Measurements from ENCODE around the gene RAB11FIP4. TPM values are rescaled to one million over a fixed set of nuclear protein-coding genes. Genes with fewer than 3 reads are reported as not detected.
A peak's percentile ranks its signal among the peaks of the same experiment; 100 is the strongest.

The RAB11FIP4 gene
- total RNA-seq, 2 experiments from 2014 or later, result 23.9 to 35.5 TPM

- CTCF ChIA-PET, result interaction anchor here (1.1 kb wide), 1 partner anchor 17 kb away, joined by 3 read pairs; no protein-coding TSS in a partner anchor
- Mint-ChIP-seq H3K4me1 (no peaks in the 10 kb centered on the region), H3K9me3 (ENCODE audit: low read depth) (no peaks in the 10 kb centered on the region), H3K27ac (no peak overlapping the region), H3K4me3 (no peak overlapping the region), H3K27me3 (peaks cover 3% of the 10 kb centered on the region), H3K36me3 (no peaks in the 10 kb centered on the region)
- DNase-seq (no peak), ATAC-seq (peak; percentile 36)
Observed at GRCh38 chr17:31405890-31406371, 14.5 kb downstream of the RAB11FIP4 start.

DNA sequence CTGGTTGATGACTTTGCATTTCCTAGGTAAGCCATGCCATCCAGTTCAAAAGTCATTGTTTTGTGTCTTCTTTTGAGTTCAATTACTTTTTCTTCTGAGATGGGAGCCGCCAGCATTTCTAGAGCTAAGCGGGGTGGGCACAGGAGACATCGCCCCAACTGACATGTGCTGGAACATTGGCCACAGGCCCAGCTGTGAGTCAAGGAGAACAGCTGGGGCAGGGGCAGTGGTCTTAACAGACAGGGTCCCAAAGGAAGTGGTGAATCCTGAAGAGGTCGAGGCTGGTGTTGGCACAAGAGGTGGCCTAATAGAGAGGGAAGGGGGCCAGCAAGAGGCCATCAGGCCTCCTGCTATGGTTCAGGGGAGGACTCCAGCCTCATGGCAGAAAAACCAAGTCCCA, 17.1 kb downstream of the RAB11FIP4 start:
- Mint-ChIP-seq H3K4me1 (no peaks in the 10 kb centered on the region), H3K27ac (no peak overlapping the region), H3K9me3 (ENCODE audit: low read depth) (no peaks in the 10 kb centered on the region), H3K36me3 (no peaks in the 10 kb centered on the region), H3K27me3 (peaks cover 3% of the 10 kb centered on the region), H3K4me3 (no peak overlapping the region)
- DNase-seq, result no peak
- CTCF ChIA-PET, result no interaction called here
- ATAC-seq, result no peak

DNA sequence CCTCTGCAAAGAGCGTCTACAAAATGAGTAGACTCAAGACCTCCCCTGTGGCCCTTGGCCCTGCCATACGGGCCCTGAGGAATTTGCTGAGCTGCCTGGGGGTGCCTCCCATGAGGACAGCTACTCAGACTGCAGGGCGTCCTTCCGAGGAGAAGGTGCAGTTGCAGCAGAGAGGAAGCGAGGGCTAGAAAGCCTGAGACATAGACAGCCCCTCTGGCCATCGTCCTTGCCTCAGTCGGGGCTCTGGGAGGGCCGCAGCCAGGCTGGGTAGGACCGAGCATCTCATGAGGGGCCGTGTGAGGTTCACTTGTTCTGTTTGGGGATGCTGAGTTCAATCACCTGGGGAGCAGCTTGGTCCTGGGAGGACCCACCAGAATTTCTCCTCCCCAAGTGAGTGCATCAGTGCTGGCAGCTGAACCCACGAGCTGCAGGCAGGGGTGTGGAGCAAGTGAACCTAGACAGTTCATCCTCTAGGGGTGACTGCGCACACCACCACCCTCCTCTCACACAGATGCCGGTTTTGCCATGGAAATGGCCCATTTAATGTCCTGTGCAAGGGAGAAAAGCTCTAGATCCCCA, 20.3 kb downstream of the RAB11FIP4 start:
- ATAC-seq (no peak), DNase-seq (no peak)
- no peaks in the 10 kb centered on the region for H3K36me3 Mint-ChIP-seq
- CTCF ChIA-PET, result interaction anchor here (0.9 kb wide), 1 partner anchor 123 kb away, joined by 3 read pairs; no protein-coding TSS in a partner anchor
- no peaks in the 10 kb centered on the region for H3K4me1 Mint-ChIP-seq
- peaks cover 3% of the 10 kb centered on the region for H3K27me3 Mint-ChIP-seq
- no peak overlapping the region for H3K27ac Mint-ChIP-seq
- no peaks in the 10 kb centered on the region for H3K9me3 Mint-ChIP-seq (ENCODE audit: low read depth)
- H3K4me3 Mint-ChIP-seq, result no peak overlapping the region

GRCh38 chr17:31412511-31412910, 21.0 kb downstream of the RAB11FIP4 start:
- DNase-seq, result no peak
- Mint-ChIP-seq H3K9me3 (ENCODE audit: low read depth) (no peaks in the 10 kb centered on the region), H3K27me3 (peaks cover 3% of the 10 kb centered on the region), H3K4me3 (no peak overlapping the region), H3K27ac (no peak overlapping the region), H3K4me1 (no peaks in the 10 kb centered on the region), H3K36me3 (no peaks in the 10 kb centered on the region)
- CTCF ChIA-PET, result interaction anchor here (0.9 kb wide), 1 partner anchor 123 kb away, joined by 3 read pairs; no protein-coding TSS in a partner anchor
- no peak for ATAC-seq

DNA sequence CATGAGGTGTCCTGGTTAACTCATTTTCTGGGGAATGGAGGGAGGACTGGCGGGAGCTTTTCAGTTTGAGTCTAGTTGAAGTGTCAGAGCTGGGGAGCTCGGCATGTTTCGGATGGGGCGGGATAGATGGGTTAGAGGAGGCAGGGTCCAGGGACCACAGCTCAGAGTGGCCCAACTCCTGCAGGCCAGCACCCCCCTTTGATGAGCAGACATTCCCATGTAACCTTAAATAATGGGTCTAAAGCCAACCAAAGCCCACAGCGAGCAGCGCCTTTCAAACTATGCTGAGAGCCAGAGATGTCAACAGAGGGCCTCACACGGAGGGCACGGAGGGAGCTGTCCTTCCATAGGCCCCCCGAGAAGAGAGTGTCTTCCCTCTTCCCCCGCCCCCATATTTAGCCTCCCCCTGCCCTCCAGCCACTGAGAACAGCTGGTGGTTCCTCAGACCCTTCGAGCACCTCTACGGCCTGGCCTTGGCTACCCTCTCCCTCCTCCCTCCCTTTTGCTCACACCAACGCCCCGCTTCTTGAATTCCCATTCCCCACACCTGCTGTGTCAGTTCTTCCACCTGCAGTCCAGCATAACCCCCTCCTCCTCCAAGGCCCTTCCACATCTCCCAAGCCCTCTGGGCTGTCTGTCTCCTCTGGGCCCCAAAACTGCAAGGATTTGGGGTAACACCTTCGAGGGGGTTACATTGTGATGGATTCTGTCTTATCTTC, 21.8 kb downstream of the RAB11FIP4 start:
- CTCF ChIA-PET, result no interaction called here
- H3K36me3 Mint-ChIP-seq, result no peaks in the 10 kb centered on the region
- H3K4me3 Mint-ChIP-seq, result no peak overlapping the region
- no peaks in the 10 kb centered on the region for H3K4me1 Mint-ChIP-seq
- DNase-seq (no peak), ATAC-seq (no peak)
- no peak overlapping the region for H3K27ac Mint-ChIP-seq
- no peaks in the 10 kb centered on the region for H3K27me3 Mint-ChIP-seq
- no peaks in the 10 kb centered on the region for H3K9me3 Mint-ChIP-seq (ENCODE audit: low read depth)

GRCh38 chr17:31413874-31414549, 22.5 kb downstream of the RAB11FIP4 start:
- Mint-ChIP-seq H3K36me3 (no peaks in the 10 kb centered on the region), H3K4me1 (no peaks in the 10 kb centered on the region), H3K27ac (no peak overlapping the region), H3K4me3 (no peak overlapping the region), H3K9me3 (ENCODE audit: low read depth) (no peaks in the 10 kb centered on the region), H3K27me3 (peaks cover 3% of the 10 kb centered on the region)
- ATAC-seq, result no peak
- no peak for DNase-seq
- CTCF ChIA-PET, result no interaction called here

DNA sequence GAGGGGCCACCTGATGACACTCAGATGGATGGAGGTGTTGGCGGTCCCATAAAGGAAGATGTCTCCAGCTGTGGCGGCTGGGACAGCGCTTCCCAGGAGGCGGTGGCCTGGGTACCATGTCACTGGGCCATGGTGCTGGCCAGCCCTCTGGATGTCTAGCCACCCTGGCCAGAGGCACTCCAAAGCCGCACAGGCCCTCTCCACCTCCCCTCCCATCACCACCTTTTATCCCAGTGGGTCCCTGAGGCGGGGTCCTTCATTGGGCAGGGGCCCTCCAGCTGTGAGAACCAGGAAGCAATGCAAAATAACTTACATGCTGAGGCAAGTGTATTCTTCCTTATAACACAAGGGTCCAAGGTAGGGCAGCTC, 23.1 kb downstream of the RAB11FIP4 start:
- H3K27ac Mint-ChIP-seq, result no peak overlapping the region

GRCh38 chr17:31415004-31415454, 23.6 kb downstream of the RAB11FIP4 start:
- Mint-ChIP-seq H3K4me1 (no peaks in the 10 kb centered on the region), H3K27me3 (peaks cover 3% of the 10 kb centered on the region), H3K9me3 (ENCODE audit: low read depth) (no peaks in the 10 kb centered on the region), H3K36me3 (no peaks in the 10 kb centered on the region), H3K4me3 (no peak overlapping the region), H3K27ac (no peak overlapping the region)
- ATAC-seq (no peak), DNase-seq (no peak)
- CTCF ChIA-PET, result no interaction called here

More for the DNA sequence above, 23.1 kb downstream of the RAB11FIP4 start:
- H3K9me3 Mint-ChIP-seq (ENCODE audit: low read depth), result no peaks in the 10 kb centered on the region
- ATAC-seq (no peak), DNase-seq (no peak)
- no peaks in the 10 kb centered on the region for H3K4me1 Mint-ChIP-seq
- H3K27me3 Mint-ChIP-seq, result peaks cover 3% of the 10 kb centered on the region
- CTCF ChIA-PET, result no interaction called here
- no peaks in the 10 kb centered on the region for H3K36me3 Mint-ChIP-seq
- no peak overlapping the region for H3K4me3 Mint-ChIP-seq

- peaks cover 3% of the 10 kb centered on the region for H3K27me3 Mint-ChIP-seq
- H3K36me3 Mint-ChIP-seq, result no peaks in the 10 kb centered on the region
- no peaks in the 10 kb centered on the region for H3K9me3 Mint-ChIP-seq (ENCODE audit: low read depth)
- H3K4me3 Mint-ChIP-seq, result no peak overlapping the region
- ATAC-seq (no peak), DNase-seq (no peak)
- H3K27ac Mint-ChIP-seq, result no peak overlapping the region
- CTCF ChIA-PET, result no interaction called here
- no peaks in the 10 kb centered on the region for H3K4me1 Mint-ChIP-seq
Observed at GRCh38 chr17:31415640-31416502, 24.4 kb downstream of the RAB11FIP4 start.

DNA sequence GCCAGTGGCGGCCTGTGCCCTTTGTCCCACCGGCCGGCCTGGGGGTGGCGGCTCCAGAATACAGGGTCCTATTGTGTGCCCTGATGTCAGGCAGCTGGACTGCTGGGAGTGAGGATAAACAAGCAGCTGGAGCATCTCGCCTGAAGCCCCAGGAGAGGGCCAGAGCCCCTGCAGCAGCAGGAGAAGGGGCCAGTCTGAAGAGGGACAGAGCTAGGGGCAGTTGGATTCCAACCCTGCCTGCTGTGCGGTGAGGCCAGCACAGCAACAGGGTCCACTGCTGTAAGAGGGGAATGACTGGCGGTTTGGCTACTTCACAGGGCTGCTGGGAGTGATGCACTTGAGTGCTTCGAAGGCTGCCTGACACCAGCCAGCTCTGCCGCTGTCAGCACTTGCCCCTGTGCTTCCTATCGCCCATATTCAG, 25.0 kb downstream of the RAB11FIP4 start:
- Mint-ChIP-seq H3K27me3 (peaks cover 3% of the 10 kb centered on the region), H3K36me3 (no peaks in the 10 kb centered on the region), H3K27ac (no peak overlapping the region), H3K4me3 (no peak overlapping the region), H3K4me1 (no peaks in the 10 kb centered on the region), H3K9me3 (ENCODE audit: low read depth) (no peaks in the 10 kb centered on the region)
- no peak for ATAC-seq
- no peak for DNase-seq
- CTCF ChIA-PET, result no interaction called here

DNA sequence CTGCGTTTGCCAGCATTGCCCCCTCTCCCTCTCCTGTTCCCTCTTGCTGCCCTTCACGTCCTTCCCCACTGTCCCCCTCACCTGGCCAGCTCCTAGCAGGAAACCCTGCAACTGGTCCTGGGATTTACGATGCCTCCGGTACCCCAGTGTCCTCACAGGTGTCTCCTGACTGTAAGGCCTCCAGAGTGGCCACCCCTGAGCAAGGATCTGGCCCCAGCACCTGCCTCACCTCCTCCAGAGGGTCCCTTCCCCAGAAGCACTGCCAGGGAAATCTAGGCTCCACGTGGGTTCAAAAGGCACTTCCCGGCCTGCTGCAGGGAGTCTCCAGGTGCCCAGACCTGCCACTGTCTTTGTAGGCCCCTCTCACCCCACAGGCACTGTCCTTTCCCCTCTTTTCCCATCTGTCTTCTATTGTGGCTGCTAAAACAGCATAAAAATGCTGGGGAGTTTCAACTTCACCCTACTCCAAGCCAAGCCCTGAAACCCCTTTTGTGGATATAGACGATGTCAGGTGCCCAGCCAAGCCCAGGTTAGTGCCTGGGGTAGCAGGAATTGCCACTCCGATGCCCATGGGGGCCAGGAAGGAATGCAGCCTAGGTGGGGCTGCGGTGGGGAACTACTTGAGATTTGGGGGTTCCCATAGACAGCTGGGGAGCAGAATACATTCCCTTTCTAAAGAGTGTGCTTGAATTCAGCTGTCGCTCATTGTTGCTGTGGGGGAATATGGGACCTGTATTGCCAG, 25.7 kb downstream of the RAB11FIP4 start:
- Mint-ChIP-seq H3K4me1 (no peaks in the 10 kb centered on the region), H3K4me3 (no peak overlapping the region), H3K9me3 (ENCODE audit: low read depth) (no peaks in the 10 kb centered on the region), H3K27ac (no peak overlapping the region), H3K27me3 (peaks cover 5% of the 10 kb centered on the region), H3K36me3 (no peaks in the 10 kb centered on the region)
- no peak for DNase-seq
- ATAC-seq, result no peak
- CTCF ChIA-PET, result no interaction called here

- Mint-ChIP-seq H3K4me3 (no peak overlapping the region), H3K27ac (no peak overlapping the region), H3K27me3 (peaks cover 7% of the 10 kb centered on the region), H3K9me3 (ENCODE audit: low read depth) (no peaks in the 10 kb centered on the region), H3K36me3 (no peaks in the 10 kb centered on the region), H3K4me1 (no peaks in the 10 kb centered on the region)
- DNase-seq (no peak), ATAC-seq (no peak)
- CTCF ChIA-PET, result interaction anchor here (1.0 kb wide), 1 partner anchor 10 kb away, joined by 3 read pairs; no protein-coding TSS in a partner anchor
Observed at GRCh38 chr17:31418773-31419350, 27.4 kb downstream of the RAB11FIP4 start.
